Inflammatory macrophage treated with lipopolysaccharide for 4 hours (primary cell): ENCODE data around the gene RB1.

Experiments
- DNase-seq: peaks from one replicate; pipeline ENCODE4 v3.0.0-alpha.2; 2020

Gene RB1

DNA sequence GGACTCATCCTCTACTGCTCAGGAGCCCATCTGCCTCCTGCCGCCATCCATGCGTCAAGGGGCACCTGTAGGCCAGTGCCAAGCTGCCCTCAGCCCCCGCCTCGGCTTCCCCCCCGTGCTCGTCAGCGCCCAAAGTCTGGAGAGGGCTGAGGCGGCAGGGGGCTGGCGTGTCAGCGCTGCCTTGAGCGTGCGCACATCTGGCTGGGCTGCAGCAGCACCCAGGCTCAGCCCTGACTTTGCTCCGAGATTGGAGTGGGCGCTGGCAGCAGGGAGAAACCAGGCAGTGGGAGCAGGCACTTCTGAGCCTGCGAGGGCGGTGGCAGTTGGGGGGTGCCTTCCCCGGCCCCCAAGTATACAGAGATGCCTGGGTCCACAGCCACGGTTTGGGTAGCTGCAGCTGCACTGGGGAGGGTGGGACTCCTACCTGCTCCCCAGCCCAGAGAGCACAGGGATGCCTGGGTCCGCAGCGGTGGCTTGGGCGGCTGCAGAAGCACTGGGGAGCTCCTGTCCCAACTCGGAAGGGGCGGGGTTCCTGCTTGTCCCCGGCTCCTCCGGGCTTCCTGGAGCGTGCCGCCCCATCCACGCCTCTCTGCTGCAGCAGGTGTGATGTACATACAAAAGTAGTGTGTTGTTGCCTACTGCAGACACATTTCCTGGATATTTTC is 154.2 kb downstream of the RB1 start:
- no peak for DNase-seq

GRCh38 chr13:48475230-48475629 is 171.7 kb downstream of the RB1 start:
- no peak for DNase-seq

DNA sequence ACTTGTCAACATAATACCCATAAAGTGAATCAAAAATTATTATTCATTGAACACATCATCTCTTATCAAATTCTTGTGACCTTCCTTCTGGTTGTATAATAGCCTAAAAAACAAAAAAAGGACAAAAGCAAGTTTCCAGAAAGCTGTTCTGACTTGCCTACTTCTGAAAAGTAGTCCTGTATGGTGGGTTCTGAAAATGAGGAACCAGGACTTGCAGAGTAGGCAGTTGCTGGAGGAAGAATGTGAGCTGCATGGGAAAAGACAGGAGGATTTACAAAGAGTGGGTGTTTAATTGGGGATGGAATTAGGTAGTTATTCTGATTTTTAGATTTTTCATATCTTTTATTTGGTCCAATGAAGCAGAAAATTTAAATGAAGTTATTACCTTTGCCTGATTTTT is 172.7 kb downstream of the RB1 start:
- DNase-seq, result peak; percentile 37

GRCh38 chr13:48476686-48477085 is 173.1 kb downstream of the RB1 start:
- DNase-seq, result no peak

DNA sequence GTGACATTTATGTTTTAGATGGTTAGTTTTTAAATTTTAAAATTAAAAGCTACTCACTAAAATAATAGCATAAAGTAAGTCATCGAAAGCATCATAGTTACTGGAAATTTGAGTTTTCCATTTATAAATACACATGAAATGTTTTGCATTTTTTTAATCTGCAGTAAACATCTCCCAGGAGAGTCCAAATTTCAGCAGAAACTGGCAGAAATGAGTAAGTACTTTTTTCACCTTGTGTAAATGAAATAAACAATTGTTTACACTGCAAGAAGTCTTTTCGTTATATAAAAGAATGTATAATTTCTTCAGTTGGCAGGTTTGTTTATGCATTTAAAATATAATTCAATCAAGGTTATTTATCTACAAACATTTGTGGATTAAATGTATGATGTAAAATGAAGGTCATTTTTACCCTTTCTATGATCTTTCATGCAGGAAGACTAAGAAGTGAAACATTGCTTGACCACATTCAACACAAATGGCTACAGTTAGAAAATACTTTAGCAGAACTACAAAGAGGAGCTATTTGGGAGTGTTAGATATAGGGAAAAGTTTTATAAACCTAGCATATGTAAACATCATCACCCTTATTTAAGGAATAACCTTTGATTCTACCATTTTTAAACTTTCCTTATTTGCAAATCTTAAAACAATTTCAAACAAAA is 173.8 kb downstream of the RB1 start:
- peak; percentile 44 for DNase-seq

DNA sequence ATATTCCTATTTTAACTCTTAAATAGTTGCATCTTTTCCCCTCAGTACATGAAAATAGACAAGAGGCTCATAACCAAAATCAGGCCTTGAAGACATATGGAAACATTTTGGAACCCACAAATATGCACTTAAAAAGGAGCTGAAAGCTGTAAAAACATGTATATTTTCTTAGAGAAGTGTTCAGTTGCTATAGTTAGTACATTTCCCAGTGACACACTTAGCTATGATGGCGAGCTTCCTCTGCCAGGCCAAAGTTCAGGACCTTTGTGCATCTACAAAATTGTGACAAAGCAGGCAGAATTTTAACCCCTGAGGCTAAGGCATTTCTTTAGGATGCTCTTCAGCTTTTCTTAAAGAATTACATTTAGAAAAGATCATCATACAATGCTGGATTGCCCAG is 174.8 kb downstream of the RB1 start:
- DNase-seq, result no peak

DNA sequence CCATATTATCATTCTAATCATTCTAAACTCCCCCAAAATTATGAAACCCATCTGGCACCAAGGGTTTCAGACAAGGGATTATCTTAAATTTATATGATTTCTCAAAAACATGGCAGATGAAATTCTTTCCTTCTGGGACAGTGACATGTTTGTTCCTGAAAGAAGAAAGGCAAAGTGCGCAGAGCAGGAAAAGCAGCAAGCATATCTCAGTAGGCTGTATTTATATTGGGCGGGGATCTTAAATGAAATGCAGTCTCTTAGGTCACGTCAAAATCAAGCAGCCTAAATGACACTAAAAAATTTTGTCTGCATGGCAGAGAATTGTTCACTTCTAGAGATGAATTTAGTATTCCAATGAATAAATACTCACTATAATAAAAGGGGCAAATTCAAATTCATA is 180.0 kb downstream of the RB1 start:
- DNase-seq, result no peak

GRCh38 chr13:48485432-48485831 is 181.9 kb downstream of the RB1 start:
- DNase-seq, result no peak

GRCh38 chr13:48486362-48486761 is 182.8 kb downstream of the RB1 start:
- DNase-seq, result no peak

- DNase-seq, result no peak
Observed at GRCh38 chr13:48486836-48487235, 183.3 kb downstream of the RB1 start.

DNA sequence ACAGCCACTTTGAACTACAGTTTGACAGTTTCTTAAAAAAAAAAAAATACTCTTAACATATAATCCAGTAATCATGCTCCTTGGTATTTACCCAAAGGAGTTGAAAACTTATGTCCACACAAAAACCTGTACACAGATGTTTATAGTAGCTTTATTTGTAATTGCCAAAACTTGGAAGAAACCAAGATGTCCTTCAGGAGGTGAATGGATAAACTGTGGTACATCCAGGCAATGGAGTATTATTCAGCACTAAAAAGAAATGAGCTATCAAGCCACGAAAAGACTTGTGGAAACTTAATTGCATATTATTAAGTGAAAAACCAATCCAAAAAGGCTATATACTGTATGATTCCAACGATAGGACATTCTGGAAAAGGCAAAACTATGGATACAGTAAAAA is 184.4 kb downstream of the RB1 start:
- DNase-seq, result no peak

- DNase-seq, result peak; percentile 53
Observed at GRCh38 chr13:48488995-48489394, 185.4 kb downstream of the RB1 start.

DNA sequence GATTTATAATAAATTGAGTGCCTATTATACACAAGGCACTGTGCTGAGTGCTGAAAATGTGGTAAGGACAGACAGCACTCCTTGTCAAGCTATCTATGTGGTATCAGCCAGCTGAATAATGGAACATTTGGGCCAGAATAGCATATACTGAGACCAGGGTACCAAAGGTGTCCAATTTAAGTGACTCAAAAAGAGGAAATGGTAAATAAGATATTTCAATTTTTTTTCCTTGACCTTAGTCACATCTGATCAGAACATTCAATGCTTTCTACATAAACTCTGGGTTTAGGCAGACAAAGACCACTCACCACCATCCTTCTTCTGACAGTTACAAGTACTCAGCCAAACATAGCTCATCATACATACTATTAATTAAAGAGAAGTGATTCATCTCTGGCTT is 186.1 kb downstream of the RB1 start:
- DNase-seq, result no peak

GRCh38 chr13:48490241-48490640 is 186.7 kb downstream of the RB1 start:
- no peak for DNase-seq

DNA sequence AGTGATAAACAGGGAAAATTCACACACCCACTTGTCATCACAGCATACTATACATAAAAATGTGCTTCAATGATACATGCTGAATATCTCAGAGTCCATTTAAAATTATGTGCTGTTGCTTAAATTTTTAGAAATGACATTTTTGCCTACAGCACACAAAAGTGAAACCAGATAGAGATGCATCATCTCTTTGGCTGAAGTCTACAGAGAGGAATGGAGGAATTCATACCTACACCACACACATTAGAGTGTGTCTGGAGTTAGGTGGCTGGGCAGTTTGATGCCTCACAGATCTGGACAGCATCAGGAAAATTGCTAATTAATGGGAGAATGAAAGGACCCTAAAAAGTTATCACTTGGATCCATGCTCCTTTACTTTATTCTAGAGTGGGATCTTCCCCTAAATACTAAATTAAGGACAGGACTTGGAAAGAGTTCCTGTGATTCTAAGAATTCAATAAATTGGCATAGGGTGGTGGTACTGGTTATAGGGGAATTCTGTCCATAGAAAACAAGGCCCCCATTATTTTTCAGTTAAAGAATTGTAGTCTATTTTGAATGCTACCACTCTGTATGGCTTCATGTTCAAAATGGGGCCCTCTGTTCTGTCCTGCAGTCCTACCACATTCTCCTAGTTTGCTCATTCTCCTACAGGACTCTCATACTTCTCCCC is 188.0 kb downstream of the RB1 start:
- DNase-seq, result peak; percentile 43

GRCh38 chr13:48492096-48492440 is 188.5 kb downstream of the RB1 start:
- peak; percentile 62 for DNase-seq

DNA sequence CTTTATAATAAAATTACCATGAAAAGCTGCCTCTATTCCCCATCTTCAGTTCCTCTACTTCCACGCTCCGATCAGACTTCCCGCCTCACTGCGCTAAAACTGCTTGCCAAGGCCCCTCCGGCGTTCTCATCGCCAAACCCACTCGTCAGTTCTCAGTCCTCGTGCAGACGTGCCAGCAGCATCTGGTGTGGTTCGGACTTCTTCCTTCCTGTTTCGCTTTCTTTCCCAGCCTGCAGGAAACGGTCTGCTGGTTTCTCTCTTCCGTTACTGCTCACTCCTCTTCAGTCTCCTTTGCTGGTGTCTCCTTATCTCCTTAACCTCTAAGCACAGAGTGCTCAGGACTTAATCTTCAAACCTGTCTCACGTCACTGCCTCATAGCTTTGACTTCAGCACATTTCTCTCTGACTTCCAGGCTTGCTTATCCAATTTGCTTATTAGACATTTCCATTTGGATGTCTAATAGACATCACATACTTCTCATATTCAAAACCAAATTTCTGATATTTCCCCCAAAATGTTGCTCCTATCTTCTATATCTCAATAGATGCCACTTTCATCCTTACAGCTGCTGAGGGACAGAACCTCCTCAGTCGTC is 189.0 kb downstream of the RB1 start:
- DNase-seq, result peak; percentile 86

DNA sequence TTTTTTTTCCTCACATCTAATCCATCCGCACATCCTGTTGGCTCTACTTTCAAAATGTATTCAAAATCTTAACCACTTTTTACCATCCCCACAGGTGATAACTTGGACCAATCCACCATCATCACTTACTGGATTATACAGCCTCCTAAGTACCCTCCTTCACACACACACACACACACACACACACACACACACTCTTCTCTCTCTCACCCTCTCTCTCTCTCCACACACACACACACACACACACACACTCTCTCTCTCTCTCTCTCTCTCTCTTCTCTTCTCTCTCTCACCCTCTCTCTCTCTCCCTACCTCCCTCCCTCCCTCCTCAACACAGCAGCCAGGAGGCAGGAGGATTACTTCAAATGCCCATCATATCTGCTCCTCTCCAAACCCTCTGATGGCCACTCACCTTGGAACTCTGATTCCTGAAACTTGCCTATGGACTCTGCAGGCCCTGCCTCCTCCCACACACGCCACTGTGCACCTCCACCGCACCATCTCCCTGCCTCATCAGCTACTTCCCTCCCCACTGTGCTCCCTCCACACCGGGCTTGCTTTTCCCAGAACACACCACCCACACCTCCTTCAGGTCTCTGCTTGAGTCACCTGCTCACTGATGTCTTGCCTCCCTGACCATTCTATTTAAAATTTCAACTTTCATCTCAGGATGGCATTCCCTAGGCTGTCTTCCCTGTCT is 189.7 kb downstream of the RB1 start:
- DNase-seq, result no peak

- no peak for DNase-seq
Observed at GRCh38 chr13:48493851-48494250, 190.3 kb downstream of the RB1 start.

GRCh38 chr13:48494874-48495273 is 191.3 kb downstream of the RB1 start:
- no peak for DNase-seq

DNA sequence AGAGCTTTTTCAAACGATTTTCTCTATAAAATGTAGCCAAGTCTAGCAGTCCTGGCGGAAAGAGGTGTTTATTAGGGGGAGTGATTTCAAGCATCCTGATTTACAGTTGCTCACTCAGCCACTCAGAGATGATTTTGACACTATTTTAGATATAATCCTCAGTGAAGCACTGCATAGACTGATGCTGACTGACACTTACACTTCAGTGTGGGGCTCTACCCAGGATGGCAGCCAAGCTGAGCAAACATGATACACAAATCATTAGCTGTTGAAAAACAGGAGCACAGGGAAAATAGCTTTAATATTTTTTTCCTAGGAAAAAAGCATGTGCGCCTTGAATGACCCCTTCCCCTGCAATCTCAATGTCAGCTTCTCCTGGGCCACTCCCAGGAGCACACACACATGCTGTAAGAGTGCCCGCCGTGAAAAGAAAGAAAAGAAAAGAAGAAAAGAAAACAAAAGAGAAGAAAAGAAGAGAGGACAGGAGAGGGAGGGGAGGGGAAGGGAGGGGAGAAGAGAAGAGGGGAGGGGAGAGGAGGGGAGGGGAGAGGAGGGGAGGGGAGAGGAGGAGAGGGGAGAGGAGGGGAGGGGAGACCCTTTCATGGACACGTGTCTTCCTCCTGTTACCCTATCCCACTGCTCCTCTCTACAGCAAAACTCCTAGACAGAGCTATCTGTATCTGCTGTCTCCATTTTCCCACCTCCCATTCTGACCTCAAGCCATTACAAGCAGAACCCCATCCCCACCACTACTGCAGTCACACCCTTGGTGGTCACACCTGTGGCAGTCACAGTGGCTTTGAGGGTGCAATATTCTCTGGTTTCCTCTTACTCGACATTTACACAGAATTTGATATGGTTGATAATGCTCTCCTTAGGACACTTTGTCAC is 193.0 kb downstream of the RB1 start:
- DNase-seq, result no peak

DNA sequence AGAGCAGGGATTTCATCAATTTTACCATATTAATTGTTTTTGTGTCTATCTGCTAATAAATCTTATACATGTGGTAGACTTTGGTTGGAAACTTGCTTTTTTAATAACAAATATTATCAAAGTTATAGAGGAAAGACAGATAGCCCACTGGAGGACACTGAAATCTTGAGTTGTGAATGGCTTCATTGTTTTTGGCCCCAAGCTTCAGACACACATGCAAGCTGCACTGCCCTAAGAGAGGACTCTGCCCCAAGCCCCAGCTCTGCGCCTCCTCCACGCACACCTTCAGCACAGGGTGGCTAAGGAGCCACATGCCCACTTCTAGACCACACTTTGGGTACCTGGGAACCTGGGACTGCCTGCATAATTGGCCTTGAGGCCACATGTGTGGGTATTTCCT is 194.1 kb downstream of the RB1 start:
- no peak for DNase-seq
